HEK293 (cell line): ENCODE results near the gene TMEM229B.

Source experiments
- CTCF ChIA-PET: fragments of 350-600 bp; formaldehyde crosslinking; extraction: SDS; loops from one replicate; lab custom pipeline; 2021; ENCODE audit warnings: antibody characterized with exemption; lab: Yijun Ruan, JAX
- POLR2A ChIA-PET: fragments of 300-600 bp; formaldehyde crosslinking; extraction: SDS; loops from one replicate; lab custom pipeline; 2020; ENCODE audit warnings: antibody characterized with exemption, inconsistent platforms; lab: Yijun Ruan, JAX
- H3K27ac ChIP-seq: fragments of 200-500 bp; sonication (Bioruptor generic); 2 replicates; pipeline ENCODE4 v1.5.1; 2014; ENCODE audit warnings: low read depth, low read length, control low read depth, inconsistent platforms; ENCODE audit errors: extremely low read depth
- H3K36me3 ChIP-seq, 2 experiments: fragments of 200-500 bp in 1 of 2; sonication (Bioruptor generic) in 1 of 2; 1 replicate in 1 of 2; 2 replicates in 1 of 2; pipeline ENCODE4 v1.5.1; 2014 to 2017; ENCODE audit warnings: inconsistent platforms in 2 of 2, low read length in 2 of 2; ENCODE audit not compliant: control insufficient read depth in 2 of 2, insufficient read depth in 1 of 2
- H3K4me1 ChIP-seq: fragments of 200-500 bp; sonication (Bioruptor generic); 2 replicates; pipeline ENCODE4 v1.5.1; 2014; ENCODE audit warnings: mild to moderate bottlenecking, low read length, inconsistent platforms; ENCODE audit not compliant: control insufficient read depth, insufficient read depth
- H3K4me3 ChIP-seq: 2 replicates; pipeline ENCODE4 v1.5.1; 2011; ENCODE audit warnings: low read depth, mild to moderate bottlenecking, control low read depth, low read length, moderate library complexity
- H3K9me3 ChIP-seq: fragments of 200-500 bp; sonication (Bioruptor generic); 2 replicates; pipeline ENCODE4 v1.5.1; 2014; ENCODE audit warnings: low read depth, low read length, inconsistent platforms; ENCODE audit not compliant: control insufficient read depth, insufficient read depth
- FEZF1 ChIP-seq: fragments of 450-650 bp; formaldehyde crosslinking; IDR thresholded peaks from 2 replicates; pipeline ENCODE4 v1.5.1; 2016; ENCODE audit warnings: missing biosample characterization, missing genetic modification characterization
- GLI4 ChIP-seq: fragments of 450-650 bp; formaldehyde crosslinking; IDR thresholded peaks from 2 replicates; pipeline ENCODE4 v1.5.1; 2016; ENCODE audit warnings: missing biosample characterization, missing genetic modification characterization
- GLIS1 ChIP-seq: fragments of 450-650 bp; formaldehyde crosslinking; IDR thresholded peaks from 2 replicates; pipeline ENCODE4 v1.5.1; 2016; ENCODE audit warnings: missing biosample characterization, missing genetic modification characterization
- KLF8 ChIP-seq: fragments of 450-650 bp; formaldehyde crosslinking; IDR thresholded peaks from 2 replicates; pipeline ENCODE4 v1.5.1; 2016; ENCODE audit warnings: missing biosample characterization, missing genetic modification characterization
- SCRT1 ChIP-seq: fragments of 450-650 bp; formaldehyde crosslinking; IDR thresholded peaks from 2 replicates; pipeline ENCODE4 v1.5.1; 2016; ENCODE audit warnings: missing biosample characterization, missing genetic modification characterization, borderline replicate concordance
- ZBTB17 ChIP-seq: fragments of 450-650 bp; formaldehyde crosslinking; IDR thresholded peaks from 2 replicates; pipeline ENCODE4 v1.5.1; 2016; ENCODE audit warnings: missing biosample characterization, missing genetic modification characterization
- ZFP37 ChIP-seq: fragments of 450-650 bp; formaldehyde crosslinking; IDR thresholded peaks from 2 replicates; pipeline ENCODE4 v1.5.1; 2016; ENCODE audit warnings: missing biosample characterization, missing genetic modification characterization
- ZNF175 ChIP-seq: fragments of 450-650 bp; formaldehyde crosslinking; IDR thresholded peaks from 2 replicates; pipeline ENCODE4 v1.5.1; 2016; ENCODE audit warnings: missing biosample characterization, missing genetic modification characterization
- ZNF2 ChIP-seq: fragments of 450-650 bp; formaldehyde crosslinking; IDR thresholded peaks from 2 replicates; pipeline ENCODE4 v1.5.1; 2016; ENCODE audit warnings: missing biosample characterization, missing genetic modification characterization
- ZNF211 ChIP-seq: fragments of 450-650 bp; formaldehyde crosslinking; IDR thresholded peaks from 2 replicates; pipeline ENCODE4 v1.5.1; 2016; ENCODE audit warnings: low read depth, missing biosample characterization, missing genetic modification characterization
- ZNF354C ChIP-seq: fragments of 450-650 bp; formaldehyde crosslinking; IDR thresholded peaks from 2 replicates; pipeline ENCODE4 v1.5.1; 2016; ENCODE audit warnings: missing biosample characterization, missing genetic modification characterization, low read depth, borderline replicate concordance
- ZNF501 ChIP-seq: fragments of 450-650 bp; formaldehyde crosslinking; IDR thresholded peaks from 2 replicates; pipeline ENCODE4 v1.5.1; 2016; ENCODE audit warnings: missing biosample characterization, missing genetic modification characterization
- ZNF549 ChIP-seq: fragments of 450-650 bp; IDR thresholded peaks from 2 replicates; pipeline ENCODE4 v1.5.1; 2018; ENCODE audit warnings: missing biosample characterization, missing genetic modification characterization, mild to moderate bottlenecking, inconsistent platforms, moderate library complexity
- ZNF561 ChIP-seq: fragments of 450-650 bp; IDR thresholded peaks from 2 replicates; pipeline ENCODE4 v1.5.1; 2018; ENCODE audit warnings: missing biosample characterization, missing genetic modification characterization, borderline replicate concordance
- ZNF621 ChIP-seq: fragments of 450-650 bp; formaldehyde crosslinking; IDR thresholded peaks from 2 replicates; pipeline ENCODE4 v1.5.1; 2017; ENCODE audit warnings: missing biosample characterization, missing genetic modification characterization
- ZNF707 ChIP-seq: fragments of 450-650 bp; formaldehyde crosslinking; IDR thresholded peaks from 2 replicates; pipeline ENCODE4 v1.5.1; 2016; ENCODE audit warnings: missing biosample characterization, missing genetic modification characterization
- ZNF747 ChIP-seq: fragments of 450-650 bp; formaldehyde crosslinking; IDR thresholded peaks from 2 replicates; pipeline ENCODE4 v1.5.1; 2016; ENCODE audit warnings: missing biosample characterization, missing genetic modification characterization
- ZNF76 ChIP-seq: fragments of 450-650 bp; formaldehyde crosslinking; IDR thresholded peaks from 2 replicates; pipeline ENCODE4; 2016; ENCODE audit warnings: low read depth, missing biosample characterization, missing genetic modification characterization, borderline replicate concordance
- ZNF830 ChIP-seq: fragments of 450-650 bp; IDR thresholded peaks from 2 replicates; pipeline ENCODE4 v1.5.0; 2018; ENCODE audit warnings: missing biosample characterization, missing genetic modification characterization, low read depth, mild to moderate bottlenecking, moderate library complexity
- ZSCAN23 ChIP-seq: fragments of 450-650 bp; formaldehyde crosslinking; IDR thresholded peaks from 2 replicates; pipeline ENCODE4 v1.5.1; 2016; ENCODE audit warnings: missing biosample characterization, missing genetic modification characterization
- TF ChIP-seq, protein P1 (sequence below): fragments of 450-650 bp; formaldehyde crosslinking; IDR thresholded peaks from 2 replicates; pipeline ENCODE4 v1.5.1; 2017; ENCODE audit warnings: missing biosample characterization, missing genetic modification characterization
- TF ChIP-seq, protein P2 (sequence below): fragments of 450-650 bp; formaldehyde crosslinking; IDR thresholded peaks from 2 replicates; pipeline ENCODE4 v1.5.1; 2016; ENCODE audit warnings: missing biosample characterization, missing genetic modification characterization
- TF ChIP-seq, protein P3 (sequence below): fragments of 450-650 bp; formaldehyde crosslinking; IDR thresholded peaks from 2 replicates; pipeline ENCODE4 v1.5.1; 2016; ENCODE audit warnings: missing biosample characterization, missing genetic modification characterization
- TF ChIP-seq, protein P4 (sequence below): fragments of 450-650 bp; formaldehyde crosslinking; IDR thresholded peaks from 2 replicates; pipeline ENCODE4 v1.5.1; 2016; ENCODE audit warnings: missing biosample characterization, missing genetic modification characterization, borderline replicate concordance

TMEM229B gene

DNA sequence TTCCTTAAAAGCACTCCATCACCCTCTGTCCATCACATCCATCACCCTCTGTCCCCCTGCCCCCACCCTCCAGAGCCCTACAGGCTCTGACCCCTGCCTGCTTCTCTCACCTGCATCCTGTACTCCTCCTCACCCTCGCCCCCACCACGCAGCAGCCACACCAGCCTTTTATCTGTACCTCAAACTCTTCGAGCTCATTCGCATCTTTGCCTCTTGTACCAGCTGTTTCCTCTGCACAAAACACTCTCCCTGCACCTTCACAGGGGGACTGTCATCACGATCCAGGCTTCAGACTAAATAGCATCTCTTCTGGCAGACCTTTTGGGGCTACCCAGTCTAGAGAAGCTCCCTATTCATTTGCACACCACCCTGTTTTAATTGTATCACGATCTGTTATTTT lies 24.1 kb downstream of the TMEM229B start (continued):
- no peak for TF ChIP-seq ZBTB17 (tag by site-specific recombination)
- no peak for TF ChIP-seq SCRT1
- TF ChIP-seq FEZF1 (tag by site-specific recombination), result no peak
- TF ChIP-seq, protein P1, sequence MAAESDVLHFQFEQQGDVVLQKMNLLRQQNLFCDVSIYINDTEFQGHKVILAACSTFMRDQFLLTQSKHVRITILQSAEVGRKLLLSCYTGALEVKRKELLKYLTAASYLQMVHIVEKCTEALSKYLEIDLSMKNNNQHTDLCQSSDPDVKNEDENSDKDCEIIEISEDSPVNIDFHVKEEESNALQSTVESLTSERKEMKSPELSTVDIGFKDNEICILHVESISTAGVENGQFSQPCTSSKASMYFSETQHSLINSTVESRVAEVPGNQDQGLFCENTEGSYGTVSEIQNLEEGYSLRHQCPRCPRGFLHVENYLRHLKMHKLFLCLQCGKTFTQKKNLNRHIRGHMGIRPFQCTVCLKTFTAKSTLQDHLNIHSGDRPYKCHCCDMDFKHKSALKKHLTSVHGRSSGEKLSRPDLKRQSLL (tag by site-specific recombination), result no peak
- TF ChIP-seq ZNF747 (tag by site-specific recombination), result no peak
- TF ChIP-seq ZNF354C (tag by site-specific recombination), result no peak
- no peak for TF ChIP-seq ZNF76 (tag by site-specific recombination)

DNA sequence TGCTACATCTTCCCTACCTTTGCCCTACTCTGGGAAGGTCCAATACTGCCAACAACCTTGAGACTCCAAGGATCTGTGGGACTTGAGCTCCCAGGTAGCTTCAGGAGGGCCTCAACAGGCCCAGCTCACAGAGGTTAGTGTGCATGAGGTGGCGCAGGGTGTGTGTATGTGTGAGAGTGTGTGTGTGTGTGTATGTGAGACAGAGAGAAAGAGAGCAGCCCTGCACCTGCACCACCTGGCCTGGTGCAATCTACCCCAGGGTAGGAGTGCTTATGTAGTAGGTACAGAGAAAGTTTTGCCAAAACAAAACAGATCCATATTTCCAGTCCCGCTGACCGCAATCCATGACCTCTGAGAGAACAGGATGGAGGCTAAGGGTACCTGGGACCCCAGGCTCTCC lies 24.6 kb downstream of the TMEM229B start:
- H3K9me3 ChIP-seq, result no peaks in the 10 kb centered on the region
- ChIA-PET CTCF (interaction anchor here (1.7 kb wide), 1 partner anchor 107 kb away, joined by 5 read pairs; no protein-coding TSS in a partner anchor), POLR2A (no interaction called here)
- no peak overlapping the region for H3K27ac ChIP-seq
- TF ChIP-seq ZNF830 (tag by site-specific recombination), result no peak
- no peak for TF ChIP-seq ZNF175 (tag by site-specific recombination)
- no peak for TF ChIP-seq ZNF561
- no peak for TF ChIP-seq ZSCAN23 (tag by site-specific recombination)
- no peak for TF ChIP-seq ZNF621 (tag by site-specific recombination)
- TF ChIP-seq GLI4 (tag by site-specific recombination), result no peak
- TF ChIP-seq ZNF707 (tag by site-specific recombination), result no peak
- TF ChIP-seq SCRT1, result no peak
- TF ChIP-seq, protein P2, sequence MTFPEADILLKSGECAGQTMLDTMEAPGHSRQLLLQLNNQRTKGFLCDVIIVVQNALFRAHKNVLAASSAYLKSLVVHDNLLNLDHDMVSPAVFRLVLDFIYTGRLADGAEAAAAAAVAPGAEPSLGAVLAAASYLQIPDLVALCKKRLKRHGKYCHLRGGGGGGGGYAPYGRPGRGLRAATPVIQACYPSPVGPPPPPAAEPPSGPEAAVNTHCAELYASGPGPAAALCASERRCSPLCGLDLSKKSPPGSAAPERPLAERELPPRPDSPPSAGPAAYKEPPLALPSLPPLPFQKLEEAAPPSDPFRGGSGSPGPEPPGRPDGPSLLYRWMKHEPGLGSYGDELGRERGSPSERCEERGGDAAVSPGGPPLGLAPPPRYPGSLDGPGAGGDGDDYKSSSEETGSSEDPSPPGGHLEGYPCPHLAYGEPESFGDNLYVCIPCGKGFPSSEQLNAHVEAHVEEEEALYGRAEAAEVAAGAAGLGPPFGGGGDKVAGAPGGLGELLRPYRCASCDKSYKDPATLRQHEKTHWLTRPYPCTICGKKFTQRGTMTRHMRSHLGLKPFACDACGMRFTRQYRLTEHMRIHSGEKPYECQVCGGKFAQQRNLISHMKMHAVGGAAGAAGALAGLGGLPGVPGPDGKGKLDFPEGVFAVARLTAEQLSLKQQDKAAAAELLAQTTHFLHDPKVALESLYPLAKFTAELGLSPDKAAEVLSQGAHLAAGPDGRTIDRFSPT (tag by site-specific recombination), result no peak
- no peak for TF ChIP-seq ZFP37 (tag by site-specific recombination)
- TF ChIP-seq, protein P3, sequence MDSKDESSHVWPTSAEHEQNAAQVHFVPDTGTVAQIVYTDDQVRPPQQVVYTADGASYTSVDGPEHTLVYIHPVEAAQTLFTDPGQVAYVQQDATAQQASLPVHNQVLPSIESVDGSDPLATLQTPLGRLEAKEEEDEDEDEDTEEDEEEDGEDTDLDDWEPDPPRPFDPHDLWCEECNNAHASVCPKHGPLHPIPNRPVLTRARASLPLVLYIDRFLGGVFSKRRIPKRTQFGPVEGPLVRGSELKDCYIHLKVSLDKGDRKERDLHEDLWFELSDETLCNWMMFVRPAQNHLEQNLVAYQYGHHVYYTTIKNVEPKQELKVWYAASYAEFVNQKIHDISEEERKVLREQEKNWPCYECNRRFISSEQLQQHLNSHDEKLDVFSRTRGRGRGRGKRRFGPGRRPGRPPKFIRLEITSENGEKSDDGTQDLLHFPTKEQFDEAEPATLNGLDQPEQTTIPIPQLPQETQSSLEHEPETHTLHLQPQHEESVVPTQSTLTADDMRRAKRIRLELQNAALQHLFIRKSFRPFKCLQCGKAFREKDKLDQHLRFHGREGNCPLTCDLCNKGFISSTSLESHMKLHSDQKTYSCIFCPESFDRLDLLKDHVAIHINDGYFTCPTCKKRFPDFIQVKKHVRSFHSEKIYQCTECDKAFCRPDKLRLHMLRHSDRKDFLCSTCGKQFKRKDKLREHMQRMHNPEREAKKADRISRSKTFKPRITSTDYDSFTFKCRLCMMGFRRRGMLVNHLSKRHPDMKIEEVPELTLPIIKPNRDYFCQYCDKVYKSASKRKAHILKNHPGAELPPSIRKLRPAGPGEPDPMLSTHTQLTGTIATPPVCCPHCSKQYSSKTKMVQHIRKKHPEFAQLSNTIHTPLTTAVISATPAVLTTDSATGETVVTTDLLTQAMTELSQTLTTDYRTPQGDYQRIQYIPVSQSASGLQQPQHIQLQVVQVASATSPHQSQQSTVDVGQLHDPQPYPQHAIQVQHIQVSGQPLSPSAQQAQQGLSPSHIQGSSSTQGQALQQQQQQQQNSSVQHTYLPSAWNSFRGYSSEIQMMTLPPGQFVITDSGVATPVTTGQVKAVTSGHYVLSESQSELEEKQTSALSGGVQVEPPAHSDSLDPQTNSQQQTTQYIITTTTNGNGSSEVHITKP (tag by site-specific recombination), result no peak
- TF ChIP-seq KLF8 (tag by site-specific recombination), result no peak
- no peak for TF ChIP-seq ZNF211 (tag by site-specific recombination)
- no peak for TF ChIP-seq ZNF549 (tag by site-specific recombination)
- no peak for TF ChIP-seq GLIS1 (tag by site-specific recombination)
- no peak for TF ChIP-seq ZNF2 (tag by site-specific recombination)
- TF ChIP-seq ZNF501 (tag by site-specific recombination), result no peak
- TF ChIP-seq, protein P4, sequence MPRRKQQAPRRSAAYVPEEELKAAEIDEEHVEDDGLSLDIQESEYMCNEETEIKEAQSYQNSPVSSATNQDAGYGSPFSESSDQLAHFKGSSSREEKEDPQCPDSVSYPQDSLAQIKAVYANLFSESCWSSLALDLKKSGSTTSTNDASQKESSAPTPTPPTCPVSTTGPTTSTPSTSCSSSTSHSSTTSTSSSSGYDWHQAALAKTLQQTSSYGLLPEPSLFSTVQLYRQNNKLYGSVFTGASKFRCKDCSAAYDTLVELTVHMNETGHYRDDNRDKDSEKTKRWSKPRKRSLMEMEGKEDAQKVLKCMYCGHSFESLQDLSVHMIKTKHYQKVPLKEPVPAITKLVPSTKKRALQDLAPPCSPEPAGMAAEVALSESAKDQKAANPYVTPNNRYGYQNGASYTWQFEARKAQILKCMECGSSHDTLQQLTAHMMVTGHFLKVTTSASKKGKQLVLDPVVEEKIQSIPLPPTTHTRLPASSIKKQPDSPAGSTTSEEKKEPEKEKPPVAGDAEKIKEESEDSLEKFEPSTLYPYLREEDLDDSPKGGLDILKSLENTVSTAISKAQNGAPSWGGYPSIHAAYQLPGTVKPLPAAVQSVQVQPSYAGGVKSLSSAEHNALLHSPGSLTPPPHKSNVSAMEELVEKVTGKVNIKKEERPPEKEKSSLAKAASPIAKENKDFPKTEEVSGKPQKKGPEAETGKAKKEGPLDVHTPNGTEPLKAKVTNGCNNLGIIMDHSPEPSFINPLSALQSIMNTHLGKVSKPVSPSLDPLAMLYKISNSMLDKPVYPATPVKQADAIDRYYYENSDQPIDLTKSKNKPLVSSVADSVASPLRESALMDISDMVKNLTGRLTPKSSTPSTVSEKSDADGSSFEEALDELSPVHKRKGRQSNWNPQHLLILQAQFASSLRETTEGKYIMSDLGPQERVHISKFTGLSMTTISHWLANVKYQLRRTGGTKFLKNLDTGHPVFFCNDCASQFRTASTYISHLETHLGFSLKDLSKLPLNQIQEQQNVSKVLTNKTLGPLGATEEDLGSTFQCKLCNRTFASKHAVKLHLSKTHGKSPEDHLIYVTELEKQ (tag by site-specific recombination), result no peak
- H3K4me3 ChIP-seq, result no peak overlapping the region
- no peaks in the 10 kb centered on the region for H3K4me1 ChIP-seq
- no peaks in the 10 kb centered on the region for H3K36me3 ChIP-seq
